C4-2B (cell line): Measurements from ENCODE around the gene ERCC6L2.
A peak's percentile ranks its signal among the peaks of the same experiment; 100 is the strongest.

ENCODE experiments used
- H3K27ac ChIP-seq: fragments of 450-650 bp; 2 replicates; pipeline ENCODE4 v1.5.1; 2017
- CTCF ChIP-seq: fragments of 450-650 bp; conservative IDR thresholded peaks from 2 replicates; pipeline ENCODE4 v1.5.1; 2017; ENCODE audit warnings: mild to moderate bottlenecking
- ZFX ChIP-seq: fragments of 450-650 bp; IDR thresholded peaks from 2 replicates; pipeline ENCODE4 v1.6.1; 2017

The ERCC6L2 gene

GRCh38 chr9:95977371-95977770, 101.9 kb downstream of the ERCC6L2 start:
- TF ChIP-seq CTCF (no peak), ZFX (no peak)
- no peak overlapping the region for H3K27ac ChIP-seq

- TF ChIP-seq ZFX (no peak), CTCF (no peak)
- no peak overlapping the region for H3K27ac ChIP-seq
Measured at GRCh38 chr9:95978106-95978505, 102.6 kb downstream of the ERCC6L2 start.

- TF ChIP-seq CTCF (no peak), ZFX (no peak)
- peak overlapping the region; percentile 58; the same call in 1 of the 2 replicates for H3K27ac ChIP-seq
Measured at GRCh38 chr9:95979446-95979845, 104.0 kb downstream of the ERCC6L2 start.

- H3K27ac ChIP-seq, result no peak overlapping the region; the same call in 1 of the 2 replicates
- TF ChIP-seq CTCF (no peak), ZFX (no peak)
Measured at GRCh38 chr9:95980262-95981125, 105.0 kb downstream of the ERCC6L2 start.

GRCh38 chr9:95981761-95982390, 106.4 kb downstream of the ERCC6L2 start:
- H3K27ac ChIP-seq, result no peak overlapping the region
- TF ChIP-seq CTCF (no peak), ZFX (no peak)

GRCh38 chr9:95985440-95986055, 110.1 kb downstream of the ERCC6L2 start:
- TF ChIP-seq ZFX, result no peak
- no peak for TF ChIP-seq CTCF
- H3K27ac ChIP-seq, result no peak overlapping the region

- no peak overlapping the region for H3K27ac ChIP-seq
- TF ChIP-seq CTCF (no peak), ZFX (no peak)
Measured at GRCh38 chr9:95989297-95989696, 113.8 kb downstream of the ERCC6L2 start.
